Uterus (tissue), 4 donors: ENCODE measurements around the gene MYBPC1. TPM values are rescaled to one million over a fixed set of nuclear protein-coding genes. Genes with fewer than 3 reads are reported as not detected.

Source experiments
- DNase-seq, 2 donors: peaks; one replicate each; pipeline ENCODE4 v3.0.0-alpha.2; 2019 to 2020
- H3K27ac ChIP-seq, 2 donors: fragments of 200-600 bp; sonication (generic); 1 replicate in 1 of 2; 2 replicates in 1 of 2; pipeline ENCODE4 v1.5.1; 2016 to 2018
- H3K27me3 ChIP-seq, 2 donors: fragments of 200-600 bp; sonication (generic); one replicate each; pipeline ENCODE4 v1.5.1; 2018 to 2019; ENCODE audit warnings: control low read depth in 1 of 2
- H3K36me3 ChIP-seq, 2 donors: fragments of 200-600 bp; sonication (generic); one replicate each; pipeline ENCODE4 v1.5.1; 2019; ENCODE audit warnings: control low read depth in 1 of 2
- H3K4me1 ChIP-seq, 2 donors: fragments of 200-600 bp; sonication (generic); one replicate each; pipeline ENCODE4 v1.5.1; 2018 to 2019; ENCODE audit warnings: control low read depth in 1 of 2
- H3K4me3 ChIP-seq, 2 donors: fragments of 200-600 bp; sonication (generic); 1 replicate in 1 of 2; 2 replicates in 1 of 2; pipeline ENCODE4 v1.5.1; 2018 to 2019; ENCODE audit warnings: mild to moderate bottlenecking in 1 of 2
- H3K9me3 ChIP-seq, 2 donors: fragments of 200-600 bp; sonication (generic); one replicate each; pipeline ENCODE4 v1.5.1; 2019; ENCODE audit warnings: control low read depth in 1 of 2
- POLR2A ChIP-seq, 2 donors: fragments of 450-650 bp; IDR thresholded peaks; one replicate each; pipeline ENCODE4 v1.6.1; 2016; ENCODE audit warnings: antibody characterized with exemption in 2 of 2, mild to moderate bottlenecking in 1 of 2, moderate library complexity in 1 of 2
- intact Hi-C: fragments of 100-400 bp; cut with DNase I; formaldehyde crosslinking; loops from one replicate; pipeline ENCODE4 v1.15.1; 2023; ENCODE audit warnings: low total_unique reads
- total RNA-seq, 4 donors: library from RNA; depleted of rRNA in 3 of 4; stranded (reverse); fragments of >200 nt in 3 of 4; gene quantifications; one replicate each; pipeline versions ENCODE4 v1.1.0 to v1.2.4, GENCODE V29; 2014 to 2023
- TF ChIP-seq, protein P1 (sequence below), 4 experiments: fragments of 200-600 bp in 2 of 4; fragments of 450-650 bp in 2 of 4; sonication (generic) in 2 of 4; IDR thresholded peaks; one replicate each; pipeline ENCODE4 v1.5.1; 2016 to 2019; ENCODE audit warnings: antibody characterized with exemption in 4 of 4, mild to moderate bottlenecking in 2 of 4, moderate library complexity in 1 of 4
- donor health status: DM: yes; HTN: yes; CAD: no.

MYBPC1 gene
- total RNA-seq, 4 donors from 2014 or later: 0.14 to 0.73 TPM; not detected in 2

DNA sequence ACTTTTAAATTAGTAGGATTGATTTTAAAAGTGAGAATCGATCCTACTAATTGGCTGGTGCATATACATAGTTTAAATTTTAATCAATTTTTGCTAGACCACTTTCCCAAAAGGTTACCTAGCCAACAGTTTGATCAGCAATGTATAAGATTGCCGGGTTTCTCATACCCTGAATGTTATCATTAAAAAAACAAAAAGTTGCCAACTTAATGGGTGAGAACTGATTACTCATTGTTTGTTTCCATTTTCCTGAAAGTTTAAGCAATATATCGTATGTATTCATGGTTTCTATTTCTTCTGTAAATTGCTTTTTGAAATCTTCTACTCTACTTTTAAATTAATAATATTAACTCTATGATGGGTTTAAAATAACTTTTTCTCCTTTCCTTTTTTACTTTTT, 4.4 kb upstream of the MYBPC1 start:
- intact Hi-C loops: no loop called here
- Histone ChIP-seq H3K36me3 (no peaks in the 10 kb centered on the region), H3K4me1 (no peaks in the 10 kb centered on the region), H3K9me3 (no peaks in the 10 kb centered on the region), H3K27me3 (peaks cover 0 to 4% of the 10 kb centered on the region in 2 donors), H3K27ac (no peak overlapping the region), H3K4me3 (no peak overlapping the region)
- TF ChIP-seq, protein P1, sequence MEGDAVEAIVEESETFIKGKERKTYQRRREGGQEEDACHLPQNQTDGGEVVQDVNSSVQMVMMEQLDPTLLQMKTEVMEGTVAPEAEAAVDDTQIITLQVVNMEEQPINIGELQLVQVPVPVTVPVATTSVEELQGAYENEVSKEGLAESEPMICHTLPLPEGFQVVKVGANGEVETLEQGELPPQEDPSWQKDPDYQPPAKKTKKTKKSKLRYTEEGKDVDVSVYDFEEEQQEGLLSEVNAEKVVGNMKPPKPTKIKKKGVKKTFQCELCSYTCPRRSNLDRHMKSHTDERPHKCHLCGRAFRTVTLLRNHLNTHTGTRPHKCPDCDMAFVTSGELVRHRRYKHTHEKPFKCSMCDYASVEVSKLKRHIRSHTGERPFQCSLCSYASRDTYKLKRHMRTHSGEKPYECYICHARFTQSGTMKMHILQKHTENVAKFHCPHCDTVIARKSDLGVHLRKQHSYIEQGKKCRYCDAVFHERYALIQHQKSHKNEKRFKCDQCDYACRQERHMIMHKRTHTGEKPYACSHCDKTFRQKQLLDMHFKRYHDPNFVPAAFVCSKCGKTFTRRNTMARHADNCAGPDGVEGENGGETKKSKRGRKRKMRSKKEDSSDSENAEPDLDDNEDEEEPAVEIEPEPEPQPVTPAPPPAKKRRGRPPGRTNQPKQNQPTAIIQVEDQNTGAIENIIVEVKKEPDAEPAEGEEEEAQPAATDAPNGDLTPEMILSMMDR (IDR thresholded peaks at IDR 0.05): no peak
- no peak for DNase-seq

DNA sequence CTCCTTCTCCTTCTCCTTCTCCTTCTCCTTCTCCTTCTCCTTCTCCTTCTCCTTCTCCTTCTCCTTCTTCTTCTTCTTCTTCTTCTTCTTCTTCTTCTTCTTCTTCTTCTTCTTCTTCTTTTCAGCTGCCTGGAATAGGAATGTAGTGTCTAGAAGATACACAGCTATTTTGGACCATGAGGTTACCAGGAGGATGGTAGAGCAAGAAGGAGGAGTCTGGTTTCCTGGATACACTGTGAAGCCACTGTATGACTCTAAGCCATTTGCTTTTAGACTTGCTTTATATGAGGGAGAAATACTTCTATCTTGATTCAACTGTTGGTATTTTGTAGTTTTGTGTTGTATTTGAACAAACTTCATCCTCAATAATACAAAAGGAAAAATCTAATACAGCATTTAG, 3.0 kb upstream of the MYBPC1 start:
- H3K4me3 ChIP-seq: no peak overlapping the region

DNA sequence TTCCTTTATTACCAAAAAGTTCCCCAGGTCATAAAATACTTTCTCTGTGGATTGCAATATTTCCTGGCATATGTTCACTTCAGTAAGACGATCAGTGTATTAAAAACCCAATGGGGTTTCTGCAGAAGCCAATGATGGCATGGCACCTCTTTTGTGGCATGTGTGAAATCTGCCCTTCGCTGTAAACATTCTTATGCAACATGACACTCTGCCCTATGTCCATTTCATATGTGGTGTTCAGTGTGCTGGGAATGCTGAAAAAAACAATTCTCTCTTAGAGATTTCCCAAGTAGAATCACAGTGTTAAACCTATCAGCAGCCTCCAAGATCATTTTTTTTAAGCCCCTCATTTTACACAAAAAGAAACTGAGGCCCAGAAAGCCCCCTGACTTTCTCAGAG, 2.3 kb upstream of the MYBPC1 start:
- Histone ChIP-seq H3K4me3 (no peak overlapping the region), H3K4me1 (no peaks in the 10 kb centered on the region), H3K9me3 (no peaks in the 10 kb centered on the region), H3K27ac (no peak overlapping the region), H3K27me3 (peaks cover 0 to 4% of the 10 kb centered on the region in 2 donors), H3K36me3 (no peaks in the 10 kb centered on the region)
- intact Hi-C loops: no loop called here
- DNase-seq: no peak
- TF ChIP-seq, protein P1 (IDR thresholded peaks at IDR 0.05): no peak
- no peak for TF ChIP-seq POLR2A (IDR thresholded peaks at IDR 0.05)

More for the DNA sequence above, 3.0 kb upstream of the MYBPC1 start:
- intact Hi-C loops: no loop called here
- H3K36me3 ChIP-seq: no peaks in the 10 kb centered on the region
- TF ChIP-seq POLR2A (IDR thresholded peaks at IDR 0.05): no peak
- TF ChIP-seq, protein P1 (IDR thresholded peaks at IDR 0.05): no peak
- no peak for DNase-seq
- no peak overlapping the region for H3K27ac ChIP-seq
- no peaks in the 10 kb centered on the region for H3K4me1 ChIP-seq
- H3K27me3 ChIP-seq: peaks cover 0 to 4% of the 10 kb centered on the region in 2 donors
- H3K9me3 ChIP-seq: no peaks in the 10 kb centered on the region

DNA sequence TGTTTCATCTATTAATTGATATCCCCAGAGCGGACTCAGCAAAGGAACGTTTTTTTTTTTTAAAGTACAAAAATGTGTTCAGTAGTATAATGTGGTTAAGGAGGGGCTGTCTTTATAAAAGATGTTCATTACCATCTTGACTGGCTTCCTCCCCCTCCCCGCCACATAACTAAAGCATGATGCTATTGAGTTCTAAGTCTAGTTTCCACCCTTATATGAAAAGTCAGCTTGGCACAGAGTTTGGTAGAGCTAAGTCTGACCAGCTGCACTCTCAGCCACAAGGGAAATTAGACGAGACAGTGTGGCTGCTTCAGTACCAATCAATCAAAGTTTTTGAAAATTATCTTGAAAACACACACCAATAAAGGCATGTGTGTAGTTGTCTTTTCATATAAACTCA, 1.9 kb upstream of the MYBPC1 start:
- peaks cover 0 to 4% of the 10 kb centered on the region in 2 donors for H3K27me3 ChIP-seq
- intact Hi-C loops: no loop called here

DNA sequence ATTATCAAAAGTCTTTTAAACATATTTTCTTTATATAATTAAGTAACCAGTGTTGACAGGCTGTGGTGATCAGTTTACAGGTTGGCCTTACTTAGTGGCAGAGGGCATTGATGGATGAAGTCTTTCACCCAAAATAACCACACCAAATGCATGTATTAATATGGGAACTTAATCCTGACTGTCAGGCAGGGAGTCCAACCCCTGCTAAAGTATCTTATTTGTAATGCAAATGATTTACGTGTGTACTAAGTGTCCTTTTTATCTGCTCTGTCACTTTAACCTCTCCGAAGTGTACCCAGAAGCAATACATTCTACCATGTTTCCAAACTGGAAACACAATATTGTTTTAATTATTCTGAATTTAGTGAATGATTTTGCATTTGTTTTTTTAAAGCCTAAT, 1.4 kb downstream of the MYBPC1 start:
- H3K4me3 ChIP-seq: no peak overlapping the region
- no peaks in the 10 kb centered on the region for H3K27me3 ChIP-seq
- TF ChIP-seq, protein P1 (IDR thresholded peaks at IDR 0.05): no peak
- TF ChIP-seq POLR2A (IDR thresholded peaks at IDR 0.05): no peak
- no peaks in the 10 kb centered on the region for H3K36me3 ChIP-seq
- DNase-seq: no peak
- H3K9me3 ChIP-seq: no peaks in the 10 kb centered on the region
- H3K27ac ChIP-seq: no peak overlapping the region
- intact Hi-C loops: no loop called here
- no peaks in the 10 kb centered on the region for H3K4me1 ChIP-seq

More for the DNA sequence above, 1.9 kb upstream of the MYBPC1 start:
- H3K36me3 ChIP-seq: no peaks in the 10 kb centered on the region
- H3K4me3 ChIP-seq: no peak overlapping the region
- TF ChIP-seq POLR2A (IDR thresholded peaks at IDR 0.05): no peak
- TF ChIP-seq, protein P1 (IDR thresholded peaks at IDR 0.05): no peak
- H3K27ac ChIP-seq: no peak overlapping the region
- H3K9me3 ChIP-seq: no peaks in the 10 kb centered on the region
- no peak for DNase-seq
- H3K4me1 ChIP-seq: no peaks in the 10 kb centered on the region
